ENCODE data around the gene TM9SF1.
"Not testable (repeated sequence)": the region's sequence is repeated elsewhere in the genome, so short reads cannot be mapped to it uniquely, and the experiment has no call there.

Gene TM9SF1

GRCh38 chr14:24211311-24211710, 16.1 kb upstream of the TM9SF1 start:
- H3K27ac ChIP-seq (ENCODE audit: insufficient read depth, low read depth, low read length, poor library complexity, severe bottlenecking), result no peak overlapping the region
- H3K9me3 ChIP-seq (ENCODE audit: control insufficient read depth, low read length), result no peaks in the 10 kb centered on the region
- 94 to 95% methylated on average over 6 of the region's 6 CpGs for WGBS, 2 experiments
- peaks cover 8% of the 10 kb centered on the region for H3K4me1 ChIP-seq (ENCODE audit: control insufficient read depth, insufficient read depth, low read length)
- no peak overlapping the region for H3K4me3 ChIP-seq (ENCODE audit: insufficient read depth, low read depth, low read length)
- H3K36me3 ChIP-seq (ENCODE audit: control insufficient read depth, insufficient read depth, low read length), result peaks cover 28% of the 10 kb centered on the region
- H3K27me3 ChIP-seq (ENCODE audit: control insufficient read depth, insufficient read depth, low read length, poor library complexity, severe bottlenecking), result no peaks in the 10 kb centered on the region

- Histone ChIP-seq H3K27me3 (ENCODE audit: control insufficient read depth, insufficient read depth, low read length, poor library complexity, severe bottlenecking) (no peaks in the 10 kb centered on the region), H3K27ac (ENCODE audit: insufficient read depth, low read depth, low read length, poor library complexity, severe bottlenecking) (no peak overlapping the region), H3K36me3 (ENCODE audit: control insufficient read depth, insufficient read depth, low read length) (peaks cover 39% of the 10 kb centered on the region), H3K9me3 (ENCODE audit: control insufficient read depth, low read length) (no peaks in the 10 kb centered on the region), H3K4me3 (ENCODE audit: insufficient read depth, low read depth, low read length) (no peak overlapping the region), H3K4me1 (ENCODE audit: control insufficient read depth, insufficient read depth, low read length) (no peaks in the 10 kb centered on the region)
- whole genome bisulfite sequencing, 2 experiments, result 94% methylated on average over 2 of the region's 2 CpGs
Observed at GRCh38 chr14:24207625-24208024, 12.4 kb upstream of the TM9SF1 start.

GRCh38 chr14:24207104-24207551, 11.9 kb upstream of the TM9SF1 start:
- Histone ChIP-seq H3K36me3 (ENCODE audit: control insufficient read depth, insufficient read depth, low read length) (peaks cover 39% of the 10 kb centered on the region), H3K27me3 (ENCODE audit: control insufficient read depth, insufficient read depth, low read length, poor library complexity, severe bottlenecking) (no peaks in the 10 kb centered on the region), H3K4me3 (ENCODE audit: insufficient read depth, low read depth, low read length) (no peak overlapping the region), H3K4me1 (ENCODE audit: control insufficient read depth, insufficient read depth, low read length) (no peaks in the 10 kb centered on the region), H3K9me3 (ENCODE audit: control insufficient read depth, low read length) (no peaks in the 10 kb centered on the region), H3K27ac (ENCODE audit: insufficient read depth, low read depth, low read length, poor library complexity, severe bottlenecking) (no peak overlapping the region)
- WGBS, 2 experiments, result 93 to 96% methylated on average over 5 of the region's 5 CpGs

- Histone ChIP-seq H3K9me3 (ENCODE audit: control insufficient read depth, low read length) (no peaks in the 10 kb centered on the region), H3K27me3 (ENCODE audit: control insufficient read depth, insufficient read depth, low read length, poor library complexity, severe bottlenecking) (no peaks in the 10 kb centered on the region), H3K4me1 (ENCODE audit: control insufficient read depth, insufficient read depth, low read length) (no peaks in the 10 kb centered on the region), H3K36me3 (ENCODE audit: control insufficient read depth, insufficient read depth, low read length) (peaks cover 40% of the 10 kb centered on the region), H3K4me3 (ENCODE audit: insufficient read depth, low read depth, low read length) (no peak overlapping the region), H3K27ac (ENCODE audit: insufficient read depth, low read depth, low read length, poor library complexity, severe bottlenecking) (no peak overlapping the region)
- WGBS, 2 experiments, result 93 to 95% methylated on average over 11 of the region's 11 CpGs
Observed at GRCh38 chr14:24206260-24207103, 11.2 kb upstream of the TM9SF1 start.

GRCh38 chr14:24204163-24205146, 9.2 kb upstream of the TM9SF1 start:
- Histone ChIP-seq H3K4me3 (ENCODE audit: insufficient read depth, low read depth, low read length) (no peak overlapping the region), H3K36me3 (ENCODE audit: control insufficient read depth, insufficient read depth, low read length) (peaks cover 31% of the 10 kb centered on the region), H3K27me3 (ENCODE audit: control insufficient read depth, insufficient read depth, low read length, poor library complexity, severe bottlenecking) (no peaks in the 10 kb centered on the region), H3K27ac (ENCODE audit: insufficient read depth, low read depth, low read length, poor library complexity, severe bottlenecking) (no peak overlapping the region), H3K9me3 (ENCODE audit: control insufficient read depth, low read length) (no peaks in the 10 kb centered on the region), H3K4me1 (ENCODE audit: control insufficient read depth, insufficient read depth, low read length) (no peaks in the 10 kb centered on the region)
- WGBS, 2 experiments, result 95 to 96% methylated on average over 7 of the region's 7 CpGs

GRCh38 chr14:24203249-24203886, 8.1 kb upstream of the TM9SF1 start:
- not testable (repeated sequence) for H3K27me3 ChIP-seq (ENCODE audit: control insufficient read depth, insufficient read depth, low read length, poor library complexity, severe bottlenecking); H3K4me1 ChIP-seq (ENCODE audit: control insufficient read depth, insufficient read depth, low read length); H3K9me3 ChIP-seq (ENCODE audit: control insufficient read depth, low read length); H3K27ac ChIP-seq (ENCODE audit: insufficient read depth, low read depth, low read length, poor library complexity, severe bottlenecking); H3K4me3 ChIP-seq (ENCODE audit: insufficient read depth, low read depth, low read length)
- H3K36me3 ChIP-seq (ENCODE audit: control insufficient read depth, insufficient read depth, low read length), result peaks cover 26% of the 10 kb centered on the region
- WGBS, 2 experiments, result 92 to 95% methylated on average over 16 of the region's 16 CpGs

GRCh38 chr14:24202538-24202937, 7.3 kb upstream of the TM9SF1 start:
- H3K27ac ChIP-seq (ENCODE audit: insufficient read depth, low read depth, low read length, poor library complexity, severe bottlenecking); H3K27me3 ChIP-seq (ENCODE audit: control insufficient read depth, insufficient read depth, low read length, poor library complexity, severe bottlenecking); H3K4me3 ChIP-seq (ENCODE audit: insufficient read depth, low read depth, low read length); H3K4me1 ChIP-seq (ENCODE audit: control insufficient read depth, insufficient read depth, low read length); H3K9me3 ChIP-seq (ENCODE audit: control insufficient read depth, low read length): not testable (repeated sequence)
- H3K36me3 ChIP-seq (ENCODE audit: control insufficient read depth, insufficient read depth, low read length), result peaks cover 23% of the 10 kb centered on the region
- WGBS, 2 experiments, result 72 to 81% methylated on average over 8 of the region's 8 CpGs

GRCh38 chr14:24198814-24199524, 3.7 kb upstream of the TM9SF1 start:
- Histone ChIP-seq H3K27me3 (ENCODE audit: control insufficient read depth, insufficient read depth, low read length, poor library complexity, severe bottlenecking) (no peaks in the 10 kb centered on the region), H3K4me1 (ENCODE audit: control insufficient read depth, insufficient read depth, low read length) (peaks cover 5% of the 10 kb centered on the region), H3K36me3 (ENCODE audit: control insufficient read depth, insufficient read depth, low read length) (peaks cover 11% of the 10 kb centered on the region), H3K27ac (ENCODE audit: insufficient read depth, low read depth, low read length, poor library complexity, severe bottlenecking) (no peak overlapping the region), H3K4me3 (ENCODE audit: insufficient read depth, low read depth, low read length) (no peak overlapping the region), H3K9me3 (ENCODE audit: control insufficient read depth, low read length) (no peaks in the 10 kb centered on the region)
- WGBS, 2 experiments, result 87 to 93% methylated on average over 7 of the region's 7 CpGs

GRCh38 chr14:24197056-24197450, 1.8 kb upstream of the TM9SF1 start:
- Histone ChIP-seq H3K4me3 (ENCODE audit: insufficient read depth, low read depth, low read length) (no peak overlapping the region), H3K4me1 (ENCODE audit: control insufficient read depth, insufficient read depth, low read length) (peaks cover 5% of the 10 kb centered on the region), H3K27ac (ENCODE audit: insufficient read depth, low read depth, low read length, poor library complexity, severe bottlenecking) (no peak overlapping the region), H3K36me3 (ENCODE audit: control insufficient read depth, insufficient read depth, low read length) (peaks cover 12% of the 10 kb centered on the region), H3K9me3 (ENCODE audit: control insufficient read depth, low read length) (no peaks in the 10 kb centered on the region), H3K27me3 (ENCODE audit: control insufficient read depth, insufficient read depth, low read length, poor library complexity, severe bottlenecking) (no peaks in the 10 kb centered on the region)
- 85 to 86% methylated on average over 1 to 2 of the region's 2 CpGs for WGBS, 2 experiments

Measured in ectodermal cell (in vitro differentiated cells).